DOHH2 (cell line): ENCODE results near the gene ANXA6.

ENCODE experiments used
- H3F3A ChIP-seq: fragments of 200-600 bp; sonication (generic), shearing (Covaris generic); 2 replicates; pipeline ENCODE4 v1.6.0; 2016; ENCODE audit warnings: antibody characterized with exemption, mild to moderate bottlenecking; ENCODE audit not compliant: control insufficient read depth, insufficient read depth
- H3K27ac ChIP-seq: fragments of 200-600 bp; sonication (generic); 2 replicates; pipeline ENCODE4 v1.5.1; 2014; ENCODE audit warnings: low read depth, mild to moderate bottlenecking, low read length, moderate library complexity
- H3K27me3 ChIP-seq: fragments of 200-600 bp; sonication (generic); 2 replicates; pipeline ENCODE4 v1.6.1; 2014; ENCODE audit warnings: mild to moderate bottlenecking, low read length, mixed read lengths; ENCODE audit not compliant: control insufficient read depth
- H3K36me3 ChIP-seq: fragments of 200-600 bp; sonication (generic); 2 replicates; pipeline ENCODE4 v1.6.1; 2014; ENCODE audit warnings: mild to moderate bottlenecking, low read length, moderate library complexity, mixed read lengths; ENCODE audit not compliant: control insufficient read depth
- H3K4me1 ChIP-seq: fragments of 200-600 bp; sonication (generic); 2 replicates; pipeline ENCODE4 v1.6.1; 2014; ENCODE audit warnings: mild to moderate bottlenecking, low read length, mixed read lengths; ENCODE audit not compliant: control insufficient read depth
- H3K4me2 ChIP-seq: fragments of 200-600 bp; sonication (generic); 2 replicates; pipeline ENCODE4 v1.6.0; 2014; ENCODE audit warnings: mild to moderate bottlenecking, low read length, moderate library complexity
- H3K4me3 ChIP-seq: fragments of 200-600 bp; sonication (generic); 2 replicates; pipeline ENCODE4 v1.5.1; 2014; ENCODE audit warnings: mild to moderate bottlenecking, low read length, mixed read lengths
- H3K79me2 ChIP-seq: fragments of 200-600 bp; sonication (generic); 2 replicates; pipeline ENCODE4 v1.6.1; 2014; ENCODE audit warnings: mild to moderate bottlenecking, low read length, mixed read lengths; ENCODE audit not compliant: control insufficient read depth
- H3K9me2 ChIP-seq: fragments of 200-600 bp; sonication (generic); replicated peaks from 2 replicates; pipeline ENCODE4 v1.6.1; 2014; ENCODE audit warnings: mild to moderate bottlenecking, low read length, mixed read lengths; ENCODE audit not compliant: control insufficient read depth
- H3K9me3 ChIP-seq: fragments of 200-600 bp; sonication (generic); 2 replicates; pipeline ENCODE4 v1.6.1; 2014; ENCODE audit warnings: antibody characterized with exemption, low read length, mixed read lengths; ENCODE audit not compliant: control insufficient read depth, insufficient read depth
- H4K20me1 ChIP-seq: fragments of 200-600 bp; sonication (generic); 2 replicates; pipeline ENCODE4 v1.6.0; 2014; ENCODE audit warnings: low read depth, mild to moderate bottlenecking, antibody characterized with exemption, low read length, moderate library complexity; ENCODE audit not compliant: control insufficient read depth, insufficient read depth
- EZH2phosphoT487 ChIP-seq: fragments of 200-600 bp; sonication (generic); IDR thresholded peaks from 2 replicates; pipeline ENCODE4 v1.6.1; 2017; ENCODE audit warnings: borderline replicate concordance, mild to moderate bottlenecking, antibody characterized with exemption, low read length, moderate library complexity, mixed read lengths
- TF ChIP-seq, protein P1 (sequence below): fragments of 200-600 bp; sonication (generic); IDR thresholded peaks from one replicate; pipeline ENCODE4 v1.5.1; 2014; ENCODE audit warnings: antibody characterized with exemption, mild to moderate bottlenecking, low read depth, low read length; ENCODE audit not compliant: poor library complexity, severe bottlenecking

Gene ANXA6

DNA sequence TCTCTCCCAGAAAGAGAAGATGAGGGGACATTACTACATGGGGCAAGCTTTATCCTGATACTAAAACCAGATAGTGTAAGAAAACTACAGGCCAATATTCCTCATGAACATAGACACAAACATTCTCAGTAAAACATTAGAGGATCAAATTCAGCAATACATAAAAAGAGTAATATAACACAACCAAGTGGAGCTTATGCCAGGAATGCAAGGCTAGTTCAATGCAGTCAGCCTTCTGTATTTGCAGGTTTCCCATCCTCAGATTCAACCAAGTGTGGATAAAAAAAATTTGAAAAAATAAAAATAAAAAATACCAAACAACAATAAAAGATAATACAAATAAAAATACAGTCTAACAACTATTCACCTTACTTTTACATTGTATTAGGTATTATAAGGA lies 35.0 kb upstream of the ANXA6 start:
- Histone ChIP-seq H3K27ac (no peak overlapping the region), H3F3A (peaks cover 2% of the 10 kb centered on the region), H3K4me3 (no peak overlapping the region), H3K36me3 (peaks cover 80% of the 10 kb centered on the region), H3K9me2 (no peaks in the 10 kb centered on the region), H3K27me3 (no peaks in the 10 kb centered on the region), H3K79me2 (no peaks in the 10 kb centered on the region), H3K4me2 (no peak overlapping the region), H3K9me3 (peaks cover 17% of the 10 kb centered on the region; the same call in 1 of the 2 replicates), H3K4me1 (peaks cover 29% of the 10 kb centered on the region), H4K20me1 (no peaks in the 10 kb centered on the region)
- TF ChIP-seq EZH2phosphoT487: no peak
- TF ChIP-seq, protein P1, sequence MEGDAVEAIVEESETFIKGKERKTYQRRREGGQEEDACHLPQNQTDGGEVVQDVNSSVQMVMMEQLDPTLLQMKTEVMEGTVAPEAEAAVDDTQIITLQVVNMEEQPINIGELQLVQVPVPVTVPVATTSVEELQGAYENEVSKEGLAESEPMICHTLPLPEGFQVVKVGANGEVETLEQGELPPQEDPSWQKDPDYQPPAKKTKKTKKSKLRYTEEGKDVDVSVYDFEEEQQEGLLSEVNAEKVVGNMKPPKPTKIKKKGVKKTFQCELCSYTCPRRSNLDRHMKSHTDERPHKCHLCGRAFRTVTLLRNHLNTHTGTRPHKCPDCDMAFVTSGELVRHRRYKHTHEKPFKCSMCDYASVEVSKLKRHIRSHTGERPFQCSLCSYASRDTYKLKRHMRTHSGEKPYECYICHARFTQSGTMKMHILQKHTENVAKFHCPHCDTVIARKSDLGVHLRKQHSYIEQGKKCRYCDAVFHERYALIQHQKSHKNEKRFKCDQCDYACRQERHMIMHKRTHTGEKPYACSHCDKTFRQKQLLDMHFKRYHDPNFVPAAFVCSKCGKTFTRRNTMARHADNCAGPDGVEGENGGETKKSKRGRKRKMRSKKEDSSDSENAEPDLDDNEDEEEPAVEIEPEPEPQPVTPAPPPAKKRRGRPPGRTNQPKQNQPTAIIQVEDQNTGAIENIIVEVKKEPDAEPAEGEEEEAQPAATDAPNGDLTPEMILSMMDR: no peak

DNA sequence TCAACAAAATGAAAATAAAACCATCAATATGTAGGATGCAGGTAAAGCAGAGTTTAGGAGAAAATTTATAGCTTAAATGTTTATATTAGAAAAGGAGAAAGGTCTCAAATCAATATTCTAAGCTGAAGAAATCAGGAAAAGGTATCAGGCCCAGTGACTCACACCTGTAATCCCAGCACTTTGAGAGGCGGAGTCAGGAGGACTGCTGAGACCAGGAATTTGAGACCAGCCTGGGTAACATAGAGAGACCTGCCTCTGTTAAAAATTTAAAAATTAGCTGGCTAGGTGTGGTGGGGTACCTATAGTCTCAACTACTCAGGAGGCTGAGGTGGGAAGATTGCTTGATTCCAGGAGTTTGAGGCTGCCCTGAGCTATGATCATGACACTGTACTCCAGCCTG lies 34.1 kb upstream of the ANXA6 start:
- Histone ChIP-seq H3K9me3 (peaks cover 17% of the 10 kb centered on the region; the same call in 1 of the 2 replicates), H3K4me2 (no peak overlapping the region), H4K20me1 (no peaks in the 10 kb centered on the region), H3K79me2 (no peaks in the 10 kb centered on the region), H3K36me3 (peaks cover 80% of the 10 kb centered on the region), H3F3A (no peaks in the 10 kb centered on the region; the same call in 1 of the 2 replicates), H3K9me2 (no peaks in the 10 kb centered on the region), H3K27me3 (no peaks in the 10 kb centered on the region), H3K4me3 (no peak overlapping the region), H3K27ac (no peak overlapping the region), H3K4me1 (peaks cover 19% of the 10 kb centered on the region)
- TF ChIP-seq, protein P1: no peak
- no peak for TF ChIP-seq EZH2phosphoT487

DNA sequence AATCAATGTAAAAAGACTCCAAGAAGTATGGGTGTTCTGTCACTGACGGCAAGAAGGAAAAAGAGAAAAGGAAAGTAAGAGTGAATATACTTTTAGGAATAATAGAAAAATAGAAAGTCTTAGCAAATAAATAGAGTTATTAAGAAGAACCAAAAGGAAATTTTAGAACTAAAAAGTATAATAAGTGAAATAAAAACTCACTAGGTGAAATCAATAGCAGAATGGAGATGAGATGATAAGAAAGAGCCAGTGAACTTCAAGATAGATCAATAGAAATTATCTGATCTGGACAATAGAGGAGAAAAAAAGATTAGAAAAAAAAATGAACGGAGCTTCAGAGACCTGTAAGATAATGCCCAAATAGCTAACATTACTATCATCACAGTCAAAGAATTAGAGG lies 31.6 kb upstream of the ANXA6 start:
- Histone ChIP-seq H3K79me2 (no peaks in the 10 kb centered on the region), H3K36me3 (peaks cover 88% of the 10 kb centered on the region), H3K27me3 (no peaks in the 10 kb centered on the region), H3K27ac (no peak overlapping the region), H3K9me3 (peaks cover 17% of the 10 kb centered on the region; the same call in 1 of the 2 replicates), H3F3A (no peaks in the 10 kb centered on the region; the same call in 1 of the 2 replicates), H3K9me2 (no peaks in the 10 kb centered on the region), H4K20me1 (no peaks in the 10 kb centered on the region), H3K4me3 (no peak overlapping the region), H3K4me1 (peaks cover 8% of the 10 kb centered on the region), H3K4me2 (no peak overlapping the region)
- TF ChIP-seq, protein P1: no peak
- TF ChIP-seq EZH2phosphoT487: no peak
